Testis (tissue), 3 donors: Measurements from ENCODE around the gene PRKCA. TPM values are rescaled to one million over a fixed set of nuclear protein-coding genes. Genes with fewer than 3 reads are reported as not detected.
A peak's percentile ranks its signal among the peaks of the same experiment; 100 is the strongest.

Experiments used
- DNase-seq: peaks from one replicate; pipeline ENCODE4 v3.0.0-alpha.2; 2019
- H3K27ac ChIP-seq, 2 donors: fragments of 200-600 bp; sonication (generic); one replicate each; pipeline ENCODE4 v1.5.1; 2019
- H3K27me3 ChIP-seq: fragments of 200-600 bp; sonication (generic); one replicate; pipeline ENCODE4 v1.5.1; 2019
- H3K36me3 ChIP-seq: fragments of 200-600 bp; sonication (generic); one replicate; pipeline ENCODE4 v1.5.1; 2017; ENCODE audit warnings: low read depth; ENCODE audit errors: missing control alignments
- H3K4me1 ChIP-seq: fragments of 200-600 bp; sonication (generic); one replicate; pipeline ENCODE4 v1.5.1; 2019
- H3K4me3 ChIP-seq, 2 donors: fragments of 200-600 bp; sonication (generic); one replicate each; pipeline ENCODE4 v1.5.1; 2017 to 2019
- H3K9me3 ChIP-seq: fragments of 200-600 bp; sonication (generic); one replicate; pipeline ENCODE4 v1.5.1; 2017
- CTCF ChIP-seq, 3 experiments: fragments of 450-650 bp in 2 of 3; fragments of 200-600 bp in 1 of 3; sonication (generic) in 1 of 3; IDR thresholded peaks; one replicate each; pipeline ENCODE4 v1.5.1; 2016 to 2019; ENCODE audit warnings: antibody characterized with exemption in 3 of 3, mild to moderate bottlenecking in 2 of 3, moderate library complexity in 1 of 3
- POLR2A ChIP-seq: fragments of 450-650 bp; IDR thresholded peaks from one replicate; pipeline ENCODE4 v1.6.1; 2017; ENCODE audit warnings: antibody characterized with exemption, mild to moderate bottlenecking, moderate library complexity
- WGBS, 2 donors: methylation state at CpG; one replicate each; pipeline ENCODE4 v1.1.5; 2018; 5-methylcytosine and 5-hydroxymethylcytosine counted together
- intact Hi-C: fragments of 100-400 bp; cut with DNase I; formaldehyde crosslinking; loops from one replicate; pipeline ENCODE4 v1.15.1; 2023; ENCODE audit warnings: low total_unique reads
- polyA plus RNA-seq: library from polyadenylated mRNA; stranded (reverse); fragments of 350-450 nt; fragmentation: Illumina TruSeq; extraction: RNeasy Lipid Tissue Mini Kit (QIAGEN cat#74804); gene quantifications from one replicate; pipeline ENCODE4 v1.2.3, GENCODE V29; 2014; ENCODE audit warnings: low read depth, low replicate concordance; ENCODE audit not compliant: insufficient read depth
- total RNA-seq, 2 donors: library from RNA; depleted of rRNA; stranded (reverse); fragments of >200 nt; gene quantifications; one replicate each; pipeline ENCODE4 v1.2.3, GENCODE V29; 2016

PRKCA gene
- total and polyA plus RNA-seq, 3 donors from 2014 or later, result 6.8 to 22.9 (median 15.4) TPM

- Histone ChIP-seq H3K4me3 (no peak overlapping the region), H3K36me3 (no peaks in the 10 kb centered on the region), H3K27me3 (no peaks in the 10 kb centered on the region), H3K4me1 (peaks cover 6% of the 10 kb centered on the region), H3K9me3 (no peaks in the 10 kb centered on the region), H3K27ac (no peak overlapping the region)
- intact Hi-C loops, result no loop called here
- TF ChIP-seq CTCF (IDR thresholded peaks at IDR 0.05) (no peak), POLR2A (no peak)
- no peak for DNase-seq
- WGBS, 2 donors, result 93 to 95% methylated on average over 6 of the region's 6 CpGs
Measured at GRCh38 chr17:66351701-66352100, 49.3 kb downstream of the PRKCA start.

GRCh38 chr17:66353937-66354401 is 51.6 kb downstream of the PRKCA start:
- Histone ChIP-seq H3K27ac (no peak overlapping the region), H3K4me3 (no peak overlapping the region), H3K27me3 (no peaks in the 10 kb centered on the region), H3K4me1 (no peaks in the 10 kb centered on the region), H3K9me3 (no peaks in the 10 kb centered on the region), H3K36me3 (no peaks in the 10 kb centered on the region)
- no peak for TF ChIP-seq CTCF (IDR thresholded peaks at IDR 0.05)
- no peak for TF ChIP-seq POLR2A
- WGBS, 2 donors, result 43 to 63% methylated on average over 6 of the region's 6 CpGs
- peak; percentile 28 for DNase-seq
- intact Hi-C loops, result no loop called here

GRCh38 chr17:66354472-66354871 is 52.1 kb downstream of the PRKCA start:
- TF ChIP-seq POLR2A, result no peak
- no peak for TF ChIP-seq CTCF (IDR thresholded peaks at IDR 0.05)
- H3K27ac ChIP-seq, result no peak overlapping the region
- no peak for DNase-seq
- H3K4me3 ChIP-seq, result no peak overlapping the region
- intact Hi-C loops, result no loop called here
- no peaks in the 10 kb centered on the region for H3K9me3 ChIP-seq
- 85 to 88% methylated on average over 3 of the region's 3 CpGs for WGBS, 2 donors
- H3K4me1 ChIP-seq, result no peaks in the 10 kb centered on the region
- no peaks in the 10 kb centered on the region for H3K36me3 ChIP-seq
- H3K27me3 ChIP-seq, result no peaks in the 10 kb centered on the region

- no peaks in the 10 kb centered on the region for H3K4me1 ChIP-seq
- no peak for TF ChIP-seq POLR2A
- no peak for TF ChIP-seq CTCF (IDR thresholded peaks at IDR 0.05)
- no peaks in the 10 kb centered on the region for H3K9me3 ChIP-seq
- no peak for DNase-seq
- intact Hi-C loops, result no loop called here
- H3K36me3 ChIP-seq, result no peaks in the 10 kb centered on the region
- H3K27ac ChIP-seq, result no peak overlapping the region
- no peak overlapping the region for H3K4me3 ChIP-seq
- 89 to 94% methylated on average over 5 of the region's 5 CpGs for WGBS, 2 donors
- no peaks in the 10 kb centered on the region for H3K27me3 ChIP-seq
Measured at GRCh38 chr17:66354981-66355380, 52.6 kb downstream of the PRKCA start.

- WGBS, 2 donors, result 88 to 98% methylated on average over 2 of the region's 2 CpGs
- Histone ChIP-seq H3K27ac (no peak overlapping the region), H3K9me3 (no peaks in the 10 kb centered on the region), H3K4me3 (no peak overlapping the region), H3K36me3 (no peaks in the 10 kb centered on the region), H3K27me3 (no peaks in the 10 kb centered on the region), H3K4me1 (peaks cover under 1% of the 10 kb centered on the region)
- no peak for DNase-seq
- TF ChIP-seq CTCF (IDR thresholded peaks at IDR 0.05) (no peak), POLR2A (no peak)
- intact Hi-C loops, result no loop called here
Measured at GRCh38 chr17:66355510-66355909, 53.1 kb downstream of the PRKCA start.
